GM13976 (cell line): ENCODE data around the gene NOTCH1.

ENCODE experiments used
- DNase-seq: peaks from one replicate; pipeline ENCODE4 v3.0.0; 2012; ENCODE audit warnings: low spot score
- CTCF ChIP-seq: IDR thresholded peaks from 2 replicates; pipeline ENCODE4 v1.5.1; 2012; ENCODE audit warnings: borderline replicate concordance, mild to moderate bottlenecking; ENCODE audit not compliant: insufficient read depth; ENCODE audit errors: extremely low read depth, missing control alignments, control extremely low read depth
- in situ Hi-C: fragments of 300-500 bp; cut with MboI; formaldehyde crosslinking; loops from one replicate; pipeline ENCODE4 v1.12.0; 2022; ENCODE audit warnings: low sequenced_read_pairs, mixed read lengths, inconsistent platforms; ENCODE audit not compliant: unreplicated experiment

NOTCH1 gene

GRCh38 chr9:136476369-136477150 is 69.3 kb downstream of the NOTCH1 start:
- DNase-seq: no peak
- TF ChIP-seq CTCF: no peak
- in situ Hi-C loops: no loop called here

- no peak for TF ChIP-seq CTCF
- DNase-seq: no peak
- in situ Hi-C loops: no loop called here
Observed at GRCh38 chr9:136474974-136475865, 70.6 kb downstream of the NOTCH1 start.

- DNase-seq: no peak
- TF ChIP-seq CTCF: no peak
- in situ Hi-C loops: no loop called here
Observed at GRCh38 chr9:136474021-136474640, 71.7 kb downstream of the NOTCH1 start.

- in situ Hi-C loops: no loop called here
- DNase-seq: no peak
- TF ChIP-seq CTCF: no peak
Observed at GRCh38 chr9:136473354-136473721, 72.5 kb downstream of the NOTCH1 start.

GRCh38 chr9:136472640-136473353 is 73.1 kb downstream of the NOTCH1 start:
- in situ Hi-C loops: no loop called here
- no peak for TF ChIP-seq CTCF
- DNase-seq: no peak

GRCh38 chr9:136471802-136472487 is 73.9 kb downstream of the NOTCH1 start:
- no peak for DNase-seq
- TF ChIP-seq CTCF: no peak
- in situ Hi-C loops: no loop called here
